Activated CD4-positive, CD25-positive, alpha-beta regulatory T cell (primary cell): ENCODE results near the gene TIGD3.

Experiments
- DNase-seq, 4 experiments: peaks; one replicate each; lab custom pipeline; 2025; lab: John Stamatoyannopoulos, UW

TIGD3 gene

GRCh38 chr11:65370659-65371049, 16.1 kb downstream of the TIGD3 start:
- no peak for DNase-seq

DNA sequence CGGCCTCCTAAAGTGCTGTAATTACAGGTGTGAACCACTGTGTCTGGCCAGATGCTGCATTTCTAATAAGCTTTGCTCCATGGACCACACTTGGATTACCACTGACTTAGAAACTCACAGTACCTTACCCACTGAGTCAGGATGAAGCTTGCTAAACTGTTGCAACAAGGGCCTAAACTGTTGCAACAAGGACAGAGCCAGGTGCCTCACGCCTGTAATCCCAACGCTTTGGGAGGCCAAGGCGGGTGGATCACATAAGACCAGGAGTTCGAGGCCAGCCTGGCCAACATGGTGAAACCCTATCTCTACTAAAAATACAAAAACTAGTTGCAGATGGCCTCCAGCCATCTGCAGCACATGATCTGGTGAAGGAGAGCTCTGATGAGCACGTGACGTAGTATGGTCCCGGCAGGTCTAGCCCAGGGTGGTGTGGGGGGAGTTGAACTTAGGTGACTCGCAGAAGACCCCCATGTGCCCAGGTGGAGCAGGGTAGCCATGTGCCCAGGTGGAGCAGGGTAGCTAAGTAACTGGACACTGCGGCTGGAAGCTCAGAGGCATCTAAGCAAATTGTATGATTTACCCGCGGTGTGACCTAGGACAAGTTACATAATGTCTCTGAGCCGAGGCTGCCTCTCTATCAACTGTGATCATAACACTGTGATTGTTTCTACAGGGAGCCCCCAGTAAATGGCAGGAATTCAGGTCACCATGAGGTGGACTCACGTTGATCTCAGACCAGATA, 19.5 kb downstream of the TIGD3 start:
- no peak for DNase-seq

DNA sequence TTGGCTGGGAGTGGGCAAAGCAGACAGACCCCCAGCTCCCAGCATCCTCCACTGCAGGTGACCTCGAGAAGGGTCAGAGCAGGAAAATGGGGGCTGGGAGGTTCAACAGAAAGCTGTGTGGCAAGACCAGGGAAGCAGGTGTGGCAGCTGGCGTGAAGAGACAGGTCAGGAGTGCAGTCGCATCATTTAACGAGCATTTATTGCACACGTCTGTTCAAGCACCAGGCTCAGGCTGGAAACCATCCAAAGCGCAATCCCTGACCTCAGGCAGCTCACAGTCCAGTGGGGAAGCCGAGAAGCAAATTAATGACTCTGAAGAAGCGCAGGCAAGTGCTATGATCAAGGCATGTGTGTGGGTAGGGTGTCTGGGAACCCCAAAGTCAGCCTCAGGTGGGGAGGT, 20.5 kb downstream of the TIGD3 start:
- DNase-seq = no peak

- no peak for DNase-seq
These were observed 21.7 kb downstream of the TIGD3 start for GRCh38 chr11:65376138-65376713.

GRCh38 chr11:65377036-65377435, 22.5 kb downstream of the TIGD3 start:
- no peak for DNase-seq

DNA sequence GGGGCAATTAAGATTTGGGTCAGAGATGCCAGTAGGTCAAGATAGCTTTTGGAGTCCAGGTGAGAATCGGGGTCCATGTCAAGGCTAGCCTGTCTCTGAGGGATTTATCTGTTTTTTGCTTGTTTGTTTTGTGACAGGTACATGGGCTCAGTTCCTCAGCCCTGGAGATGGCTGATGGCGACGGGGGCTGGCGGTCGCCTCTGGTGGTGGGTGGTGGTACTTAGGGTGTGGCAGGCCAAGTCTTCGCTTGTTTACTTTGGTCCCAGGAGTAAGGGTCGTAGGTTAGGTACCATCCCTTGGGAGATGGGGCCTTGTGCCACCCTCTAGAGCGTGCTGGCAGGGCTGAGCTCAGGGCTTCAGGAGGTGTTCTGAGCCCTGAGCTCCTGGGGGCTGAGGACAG, 23.2 kb downstream of the TIGD3 start:
- no peak for DNase-seq

- DNase-seq = no peak
These were observed 23.8 kb downstream of the TIGD3 start for GRCh38 chr11:65378208-65378927.

- no peak for DNase-seq
These were observed 24.5 kb downstream of the TIGD3 start for GRCh38 chr11:65378928-65379638.

DNA sequence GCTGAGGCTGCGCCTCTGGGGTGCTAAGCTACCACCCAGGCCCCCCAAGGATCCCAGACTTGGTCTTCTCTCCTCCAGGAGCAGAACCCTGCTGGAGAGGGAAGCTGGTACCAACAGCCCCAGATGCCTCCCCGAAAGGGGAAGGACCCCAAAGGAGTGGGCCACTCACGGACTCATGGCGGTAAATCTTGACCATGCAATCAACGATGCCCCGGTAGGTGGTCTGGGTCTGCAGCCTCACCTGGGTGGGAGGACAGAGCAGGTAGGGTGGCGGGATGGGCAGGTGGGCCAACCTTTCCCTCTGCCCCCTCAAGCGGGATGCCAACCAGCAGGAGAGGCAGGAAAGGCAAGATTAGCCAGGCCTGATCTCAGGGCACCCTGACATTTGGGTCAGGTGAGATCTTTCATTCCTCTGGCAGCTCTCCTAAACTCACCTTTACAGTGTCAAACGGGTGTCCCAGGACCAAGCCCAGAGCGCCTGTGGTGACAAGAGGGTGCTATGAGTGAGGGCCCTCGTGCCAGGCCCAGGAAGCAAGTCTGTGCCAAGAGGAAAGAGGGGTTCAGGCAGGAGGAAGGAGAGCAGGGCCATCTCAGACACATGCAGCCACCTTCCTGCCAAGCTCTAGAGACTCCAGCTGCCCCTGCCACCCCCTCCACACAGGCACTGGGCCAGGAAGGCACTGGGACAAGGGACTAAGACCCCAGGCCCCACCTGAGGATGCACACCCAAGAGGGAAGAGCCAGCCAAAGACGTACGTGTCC, 25.3 kb downstream of the TIGD3 start:
- no peak for DNase-seq

DNA sequence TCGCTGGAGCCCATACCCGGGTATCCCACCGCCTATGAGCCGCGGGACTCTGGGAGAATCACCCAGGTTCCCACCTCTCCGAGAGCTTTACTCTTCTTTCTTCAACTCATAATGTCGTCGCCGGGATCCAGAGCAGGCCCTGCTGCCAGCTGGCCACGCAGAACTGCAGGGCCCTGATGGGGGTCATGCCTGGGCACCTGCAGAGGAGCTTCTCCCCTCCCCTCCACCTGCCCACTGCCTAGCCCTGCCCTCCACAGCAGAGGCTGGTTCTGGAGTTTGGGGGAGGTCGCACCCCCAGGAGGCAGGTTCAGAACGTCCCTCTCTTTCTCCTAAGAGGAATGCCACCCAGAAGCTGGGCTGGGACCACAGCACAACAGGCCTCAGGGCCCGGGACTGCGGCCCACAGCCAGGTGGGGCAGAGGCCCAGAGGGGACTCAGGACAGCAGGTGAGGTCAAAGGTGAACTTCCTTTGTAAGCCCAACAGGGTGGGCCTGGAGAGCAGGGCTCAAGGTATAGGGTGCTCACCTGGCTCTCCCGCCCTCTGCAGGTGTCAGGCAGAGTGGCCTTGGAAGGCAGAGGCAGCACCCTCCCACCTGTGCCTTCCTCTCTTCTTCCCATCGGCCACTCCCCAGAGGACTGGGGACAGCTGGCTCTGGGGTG, 26.0 kb downstream of the TIGD3 start:
- DNase-seq = no peak

DNA sequence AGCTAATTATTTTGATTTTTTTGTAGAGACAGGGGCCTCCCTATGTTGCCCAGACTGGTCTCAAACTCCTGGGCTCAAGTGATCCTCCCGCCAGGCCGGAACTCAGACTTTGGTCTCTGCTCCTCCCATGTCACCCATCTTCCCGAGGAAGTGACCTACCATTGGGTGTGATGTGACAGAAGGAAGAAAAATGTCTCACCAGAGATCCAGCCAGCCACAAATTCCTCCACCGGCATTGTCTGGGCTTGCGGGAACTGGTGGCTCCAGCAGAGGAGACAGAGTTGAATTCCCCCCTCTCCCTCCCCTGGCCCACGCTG, 27.1 kb downstream of the TIGD3 start:
- no peak for DNase-seq

GRCh38 chr11:65382033-65382803, 27.7 kb downstream of the TIGD3 start, which contains the start of gene SLC25A45:
TSS of gene SLC25A45 (minus strand) at chr11:65382646. CDS start at chr11:65381951, 695 bp downstream.
- peak; percentile 79 to 87 (median 84) for DNase-seq

GRCh38 chr11:65382804-65383368, 28.3 kb downstream of the TIGD3 start:
- no peak for DNase-seq

DNA sequence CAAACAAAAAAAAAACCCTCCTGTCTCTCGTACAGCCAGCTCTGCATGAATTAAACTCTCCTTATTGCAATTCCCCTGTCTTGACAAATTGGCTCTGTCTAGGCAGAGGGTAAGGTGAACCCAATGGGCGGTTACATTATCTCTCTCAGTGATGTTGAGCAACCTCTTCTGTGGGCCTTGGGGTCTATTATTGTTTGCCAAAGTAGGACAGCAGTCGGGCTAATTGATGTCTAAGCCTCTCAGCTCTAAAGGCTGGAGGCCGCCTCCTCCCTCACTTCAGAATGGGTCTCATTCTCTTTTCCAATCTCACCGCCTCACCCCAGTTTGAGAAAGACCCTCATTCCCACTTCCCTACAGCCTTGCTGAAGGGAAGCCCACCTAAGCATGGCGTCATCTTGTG, 29.2 kb downstream of the TIGD3 start:
- DNase-seq = no peak

GRCh38 chr11:65384301-65384889, 29.8 kb downstream of the TIGD3 start:
- DNase-seq = no peak

DNA sequence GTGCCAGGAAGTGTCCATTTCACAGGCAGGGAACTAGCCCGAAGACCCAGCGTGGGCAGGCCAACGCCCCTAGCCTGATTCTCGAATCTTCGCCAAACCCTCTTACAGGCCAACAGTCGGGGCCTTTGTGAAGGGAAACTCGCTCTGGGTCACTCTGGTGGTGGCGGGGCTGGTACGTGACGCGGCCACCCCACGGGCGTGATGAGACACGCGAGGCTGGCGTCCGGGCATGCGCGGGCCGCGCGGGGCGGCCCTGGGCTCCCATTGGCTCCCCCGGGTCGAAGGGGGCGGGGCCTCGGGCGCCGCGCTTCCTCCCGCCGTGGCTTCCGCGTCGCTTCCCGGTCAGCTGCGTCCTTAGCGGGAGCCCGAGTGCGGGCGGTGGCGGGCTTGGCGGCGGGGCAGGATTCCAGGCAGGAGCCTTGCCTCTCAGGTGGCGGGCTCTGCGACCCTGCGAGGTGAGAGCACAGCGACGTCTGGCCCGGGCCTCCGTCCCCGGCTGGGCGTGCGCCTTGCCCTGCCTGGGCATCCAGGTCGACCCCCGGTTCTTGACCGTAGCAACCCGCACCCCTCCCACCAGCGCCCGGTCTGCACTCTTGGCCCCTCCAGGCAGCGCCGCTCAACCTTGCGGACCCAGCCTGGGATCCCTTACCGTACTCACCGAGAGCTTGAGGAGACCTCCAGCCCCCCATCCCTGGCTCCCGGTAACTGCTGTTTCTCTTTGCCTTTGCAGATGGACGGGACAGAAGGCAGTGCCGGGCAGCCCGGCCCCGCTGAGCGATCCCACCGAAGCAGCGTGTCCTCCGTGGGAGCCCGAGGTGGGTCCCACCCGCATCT, 32.0 kb downstream of the TIGD3 start, which contains the start of gene FRMD8:
Gene FRMD8, plus strand, starts transcription at position 331 of the 834 bp plus-strand sequence. Its CDS starts 400 bp downstream, at position 731.
- DNase-seq = peak; percentile 69 to 87 (median 78)

DNA sequence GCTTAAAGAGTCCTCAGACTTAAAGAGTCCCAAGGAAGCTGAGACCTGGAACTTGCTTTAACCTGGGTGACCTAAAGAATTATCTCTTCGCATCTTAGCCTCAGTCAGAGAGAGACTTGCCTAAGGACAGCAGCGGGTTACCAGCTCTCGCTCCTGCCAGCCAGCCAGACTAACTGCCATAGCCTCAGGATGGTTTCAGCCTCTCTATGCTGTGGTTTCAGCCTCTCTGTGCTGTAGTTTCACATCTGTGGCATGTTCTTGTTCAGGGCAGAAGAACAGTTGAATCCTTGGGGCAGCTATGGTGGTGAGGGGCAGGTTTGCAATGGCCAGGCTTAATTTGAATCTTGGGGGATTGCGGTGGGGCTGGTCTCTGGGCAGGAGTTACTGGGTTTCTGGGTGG, 34.2 kb downstream of the TIGD3 start:
- DNase-seq = no peak

DNA sequence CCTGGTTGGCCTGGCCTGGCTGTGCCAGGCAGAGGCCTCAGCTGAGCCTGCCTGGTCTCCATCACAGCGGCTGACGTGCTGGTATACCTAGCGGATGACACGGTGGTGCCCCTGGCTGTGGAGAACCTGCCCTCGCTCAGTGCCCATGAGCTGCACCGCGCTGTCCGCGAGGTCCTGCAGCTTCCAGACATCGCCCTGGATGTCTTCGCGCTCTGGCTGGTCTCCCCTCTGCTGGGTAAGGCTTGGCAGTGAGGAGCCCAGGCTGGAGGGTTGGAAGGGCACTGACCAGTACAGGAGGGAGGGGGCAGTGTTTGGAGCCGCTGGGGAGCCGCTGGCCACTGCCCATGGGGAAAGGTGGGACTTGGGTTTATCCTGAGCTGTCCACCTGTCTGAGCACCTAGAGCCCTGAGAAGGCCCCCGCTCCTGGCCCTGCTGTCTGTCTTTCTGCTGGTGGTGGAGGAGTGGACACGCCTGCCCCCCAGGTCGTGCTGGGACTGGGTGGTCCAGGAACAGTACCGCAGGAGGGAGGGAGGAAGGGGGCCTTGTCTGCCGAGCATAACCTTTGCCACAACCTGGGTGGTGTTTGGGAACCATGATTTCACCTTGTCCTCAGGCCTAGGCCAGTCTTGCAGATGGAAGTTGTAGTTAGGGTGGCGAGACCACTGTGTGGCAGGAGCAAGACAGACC, 34.9 kb downstream of the TIGD3 start:
- DNase-seq = no peak
